GM18520 (cell line): ENCODE results near the gene KPNA1.

Experiments used
- ATAC-seq: cut with Tn5 transposase; IDR thresholded peaks from one replicate; pipeline ENCODE4 v1.9.1; 2021; ENCODE audit not compliant: unreplicated experiment

KPNA1 gene

DNA sequence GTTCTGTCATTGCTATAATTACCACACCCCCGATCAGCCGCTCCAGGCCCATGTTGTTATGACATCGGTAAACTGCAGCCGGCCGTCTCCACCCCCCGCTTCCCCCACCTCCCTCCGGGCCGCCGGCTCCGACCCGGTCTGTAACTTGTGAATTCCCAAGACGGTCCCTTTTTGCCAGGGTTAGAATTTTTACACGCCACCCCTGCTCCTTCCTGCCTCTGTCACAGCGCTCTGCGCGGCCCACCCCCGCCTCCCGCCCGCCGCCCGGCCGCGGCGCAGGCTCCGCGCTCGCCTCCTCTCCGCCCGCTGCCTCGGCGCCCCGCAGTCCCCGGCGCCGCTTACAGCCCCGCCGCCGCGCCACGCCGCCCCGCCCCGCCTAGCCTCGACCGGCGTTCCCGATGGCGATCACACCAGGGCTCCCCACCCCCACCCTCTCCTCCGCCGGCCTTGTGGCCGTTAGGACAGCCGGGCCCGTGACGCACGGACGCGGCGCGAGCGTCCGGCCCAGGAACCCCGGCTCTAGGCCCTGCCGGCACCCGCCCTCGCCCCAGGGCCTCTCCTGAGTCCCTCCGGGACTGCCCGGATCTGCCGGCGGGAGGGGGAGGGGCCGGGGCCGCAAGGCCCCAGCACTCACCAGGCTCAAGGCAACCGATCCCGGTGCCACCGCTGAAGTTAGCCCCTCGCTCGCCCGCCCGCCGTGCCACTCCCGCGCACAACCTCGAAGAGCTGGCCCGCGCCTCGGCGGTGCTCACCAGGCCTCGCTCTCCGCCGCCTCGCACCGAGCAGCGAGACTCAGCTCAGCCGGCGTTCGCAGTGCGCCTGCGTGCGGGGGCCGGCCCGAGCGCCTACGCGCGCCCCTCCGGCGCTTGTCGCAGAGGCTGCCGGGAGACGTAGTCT lies at the start of gene KPNA1:
KPNA1 (minus strand) TSS at position 817 of the 897 bp plus-strand sequence. CDS start 18,374 bp downstream, outside the sequence.
- peak; percentile 87 for ATAC-seq

DNA sequence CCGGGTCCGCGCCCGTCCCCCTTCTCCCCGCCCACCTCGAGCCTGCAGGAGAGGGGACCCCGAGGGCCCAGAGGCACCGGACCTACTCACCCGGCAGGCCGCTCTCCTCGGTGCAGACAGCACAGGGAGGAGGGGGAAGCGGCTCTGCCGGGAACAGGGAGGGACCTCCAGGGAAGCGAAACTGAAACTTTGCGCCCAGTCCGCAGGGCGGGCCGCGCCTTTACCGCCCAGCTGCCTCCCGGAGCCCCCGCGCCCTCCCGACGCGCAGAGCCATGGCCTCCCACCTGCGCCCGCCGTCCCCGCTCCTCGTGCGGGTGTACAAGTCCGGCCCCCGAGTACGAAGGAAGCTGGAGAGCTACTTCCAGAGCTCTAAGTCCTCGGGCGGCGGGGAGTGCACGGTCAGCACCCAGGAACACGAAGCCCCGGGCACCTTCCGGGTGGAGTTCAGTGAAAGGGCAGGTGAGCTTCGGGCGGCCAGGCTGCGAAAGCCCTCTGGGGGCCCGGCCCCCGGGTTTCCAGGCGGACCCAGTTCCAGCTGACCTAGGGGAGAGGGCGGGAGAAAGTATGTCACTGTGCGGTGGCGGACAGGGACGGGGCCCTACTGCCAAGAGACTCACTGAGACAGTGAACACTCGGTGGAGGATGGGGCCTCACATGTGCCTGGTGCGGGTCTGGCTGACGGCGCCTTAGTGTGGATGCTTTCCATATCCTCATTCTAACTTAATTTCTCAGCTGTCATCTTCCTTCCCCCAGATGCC lies 49.6 kb upstream of the KPNA1 start, which contains the start of the genes DTX3L and PARP9:
DTX3L (plus strand) TSS at position 184 of the 758 bp plus-strand sequence; CDS start at position 273, 89 bp downstream.
PARP9 (minus strand) TSS at position 146 of the 758 bp plus-strand sequence. CDS start 4,680 bp downstream, outside the sequence.
- peak; percentile 57 for ATAC-seq

DNA sequence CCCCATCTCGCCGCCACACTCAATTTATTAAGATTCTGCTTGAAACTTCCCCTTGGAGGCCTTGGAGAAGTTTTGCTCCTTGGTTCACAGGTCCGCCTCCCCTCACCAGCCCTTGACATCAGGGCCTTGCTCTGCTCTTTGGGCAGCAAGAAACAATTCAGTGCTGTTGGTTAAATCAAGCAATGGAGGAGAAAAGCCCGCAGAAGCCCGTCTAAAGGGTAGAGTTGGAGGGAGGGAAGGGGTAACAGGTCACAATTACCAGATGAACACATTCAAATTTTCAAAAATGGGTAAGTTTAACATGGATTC lies 48.9 kb upstream of the KPNA1 start:
- ATAC-seq = no peak

DNA sequence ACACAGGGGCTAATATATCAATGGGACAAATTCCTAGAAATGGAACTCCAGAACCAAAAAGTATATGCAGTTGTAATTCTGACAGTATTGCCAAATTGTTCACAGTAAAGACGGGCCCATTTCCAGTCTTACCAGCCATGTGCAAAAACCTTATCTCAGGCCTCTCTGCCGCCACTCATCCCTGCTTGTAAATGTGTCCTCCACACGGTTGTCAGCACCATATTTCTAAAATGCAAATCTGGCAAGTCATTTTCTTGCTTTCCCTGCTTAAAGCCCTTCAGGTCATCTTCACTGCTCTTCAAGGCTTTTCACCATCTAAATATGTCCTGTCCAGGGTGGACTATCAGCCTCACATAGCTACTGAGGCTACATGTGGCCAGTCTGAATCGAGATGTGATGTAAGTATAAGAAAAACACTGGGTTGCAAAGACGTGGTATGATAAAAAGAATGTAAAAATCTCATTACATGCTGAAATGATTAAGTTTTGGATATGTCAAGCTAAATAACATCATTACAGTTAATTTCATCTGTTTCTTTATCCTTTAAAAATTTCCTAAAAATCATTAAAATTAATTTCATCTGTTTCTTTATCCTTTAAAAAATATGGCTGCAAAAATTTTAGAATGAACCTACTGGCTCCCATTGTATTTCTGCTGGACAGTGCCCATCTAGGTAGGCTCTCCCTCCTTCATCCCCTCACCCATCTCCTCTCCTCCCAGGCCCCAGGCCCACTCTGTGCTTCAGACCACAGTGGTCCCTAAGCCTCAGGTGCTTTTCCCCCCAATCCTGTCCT lies 48.4 kb upstream of the KPNA1 start:
- ATAC-seq = no peak

DNA sequence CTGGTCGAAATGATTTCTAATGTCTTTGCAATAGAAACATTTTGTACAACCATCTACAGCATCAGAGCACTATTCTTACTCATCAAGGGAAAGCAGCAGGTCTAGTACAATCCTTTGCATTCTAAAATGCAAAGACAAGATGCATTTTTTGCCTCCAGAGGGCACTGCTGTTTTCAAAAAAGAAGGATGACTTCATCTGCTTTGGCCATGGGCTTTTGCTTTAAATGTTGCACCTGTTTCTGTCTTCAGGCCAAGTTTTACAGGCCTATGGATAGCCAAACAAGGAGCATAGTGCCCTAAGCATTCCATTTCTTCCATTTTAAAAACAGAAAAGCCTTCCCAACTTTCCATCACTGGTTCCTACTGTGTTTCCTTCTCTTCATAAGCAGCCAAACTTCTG lies 45.9 kb upstream of the KPNA1 start:
- ATAC-seq = no peak

DNA sequence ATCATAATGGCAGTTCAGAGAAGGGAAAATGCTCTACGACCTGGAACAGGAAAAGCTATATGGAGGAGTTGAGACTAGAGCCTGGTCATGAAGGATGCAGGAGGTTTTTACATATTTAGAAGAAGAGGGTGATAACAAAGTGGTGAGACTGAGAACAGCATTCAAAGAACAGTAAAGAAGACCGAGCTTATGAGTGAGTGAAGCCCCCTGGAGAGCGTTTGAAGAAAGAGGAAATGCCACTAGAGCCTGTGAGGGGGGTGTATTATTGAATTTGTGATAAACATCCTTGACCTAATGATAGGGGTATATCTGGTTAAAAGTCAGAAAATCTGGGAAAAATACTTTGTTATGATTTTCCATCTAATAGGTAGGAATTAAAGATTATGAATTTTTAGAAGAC lies 45.2 kb upstream of the KPNA1 start:
- ATAC-seq = no peak

DNA sequence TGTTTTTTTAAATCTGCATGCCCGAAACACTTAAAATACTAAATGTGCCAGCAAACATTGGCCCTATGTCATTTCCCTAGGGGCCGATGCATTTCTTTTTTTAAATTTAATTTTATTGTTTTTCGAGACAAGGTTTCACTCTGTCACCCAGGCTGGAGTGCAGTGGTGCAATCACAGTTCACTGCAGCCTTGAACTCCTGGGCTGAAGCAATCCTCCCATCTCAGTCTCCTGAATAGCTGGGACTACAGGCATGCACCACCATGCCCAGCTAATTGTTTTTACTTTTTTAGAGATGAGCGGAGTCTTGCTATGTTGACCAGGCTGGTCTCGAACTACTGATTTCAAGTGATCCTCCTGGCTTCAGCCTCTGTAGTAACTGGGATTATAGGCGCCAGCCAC lies 43.9 kb upstream of the KPNA1 start:
- no peak for ATAC-seq

DNA sequence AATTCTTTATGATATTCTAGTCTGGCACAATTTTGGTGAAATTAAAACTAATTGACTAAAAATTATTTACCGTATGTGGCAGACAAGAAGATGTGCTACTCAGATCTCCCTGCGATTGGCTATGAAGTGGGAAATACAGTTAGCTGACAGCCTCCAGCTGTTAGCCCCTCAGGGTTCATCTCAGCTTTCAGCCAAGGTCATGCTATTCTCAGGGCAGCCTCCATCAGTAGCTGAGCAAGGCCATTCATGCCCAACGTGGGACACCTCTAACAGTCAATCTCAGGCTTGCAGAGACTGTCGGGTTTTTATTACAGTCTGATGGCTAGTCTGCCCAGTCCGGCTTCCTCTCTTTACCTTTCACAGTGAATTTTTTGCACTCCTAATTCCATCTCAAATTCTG lies 42.6 kb upstream of the KPNA1 start:
- ATAC-seq = no peak

DNA sequence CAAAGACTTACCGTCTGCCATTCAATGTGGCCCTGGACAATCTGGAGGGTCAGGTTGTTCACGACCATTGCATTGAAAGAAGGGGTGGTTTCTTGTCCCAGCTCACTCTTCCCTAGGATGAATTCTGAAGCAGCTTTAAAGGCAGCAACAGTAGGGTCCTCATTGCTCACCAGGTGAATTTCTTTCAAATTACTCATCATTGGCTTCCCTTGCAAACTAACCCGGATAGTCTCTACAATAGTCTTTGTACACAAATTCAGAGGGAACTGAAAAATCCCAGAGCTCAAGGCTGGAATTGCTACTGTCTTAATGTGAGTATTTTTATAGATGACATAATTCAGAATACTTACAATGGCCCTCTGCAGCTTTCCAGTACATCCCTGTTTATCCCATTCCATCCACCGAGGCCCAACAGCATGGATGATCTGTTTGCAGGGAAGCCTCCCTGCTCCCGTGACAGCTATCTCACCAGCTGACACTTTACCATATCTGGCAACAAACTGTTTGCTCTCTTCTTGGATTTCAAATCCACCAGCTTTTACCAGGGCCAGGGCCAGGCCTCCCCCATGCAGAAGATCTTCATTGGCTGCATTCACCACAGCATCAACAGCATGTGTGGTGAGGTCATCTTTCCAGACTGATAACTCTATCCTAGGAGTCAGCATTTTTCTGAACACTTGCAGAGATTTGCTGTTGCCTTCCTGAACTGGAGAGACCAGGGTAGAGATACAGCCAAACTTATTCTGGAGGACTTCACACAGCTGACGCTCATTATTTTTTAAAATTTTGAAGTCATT lies 40.7 kb upstream of the KPNA1 start:
- no peak for ATAC-seq

DNA sequence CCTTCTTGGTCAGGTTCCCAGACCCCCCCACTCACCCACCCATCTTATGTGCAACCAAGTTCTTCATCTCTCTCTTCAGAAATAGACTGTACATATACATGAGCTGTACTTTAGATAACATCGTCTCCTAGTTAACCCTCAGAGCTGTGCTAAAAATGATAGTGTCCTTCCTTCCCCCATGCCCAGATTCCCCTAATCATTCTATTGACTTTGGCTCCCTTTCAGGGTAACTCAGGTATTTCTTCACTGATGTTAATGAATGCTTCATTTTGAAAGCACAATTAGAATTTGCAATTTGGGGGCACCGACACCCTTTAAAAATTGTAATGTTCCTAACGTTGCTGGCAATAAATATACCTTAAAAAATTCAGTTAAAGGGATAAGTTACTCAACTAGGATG lies 38.4 kb upstream of the KPNA1 start:
- ATAC-seq = no peak

DNA sequence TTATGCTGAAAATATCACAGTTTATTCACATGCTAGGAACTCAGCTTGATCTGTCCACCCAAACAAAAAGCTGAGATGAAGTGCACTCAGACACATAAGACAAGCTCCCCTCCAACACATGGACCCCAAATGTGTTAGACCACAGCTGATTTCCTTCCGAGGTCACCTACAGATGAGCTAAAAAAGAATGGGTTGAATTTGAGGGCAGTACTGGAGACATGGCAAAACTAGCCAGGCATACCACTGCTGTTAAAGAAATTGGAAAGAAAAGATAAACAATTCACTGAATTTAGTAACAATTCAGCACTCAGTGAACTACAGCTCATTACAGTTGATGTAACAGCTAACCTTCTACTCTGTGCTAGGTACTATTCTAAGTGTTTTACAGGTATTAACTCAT lies 33.9 kb upstream of the KPNA1 start:
- no peak for ATAC-seq

DNA sequence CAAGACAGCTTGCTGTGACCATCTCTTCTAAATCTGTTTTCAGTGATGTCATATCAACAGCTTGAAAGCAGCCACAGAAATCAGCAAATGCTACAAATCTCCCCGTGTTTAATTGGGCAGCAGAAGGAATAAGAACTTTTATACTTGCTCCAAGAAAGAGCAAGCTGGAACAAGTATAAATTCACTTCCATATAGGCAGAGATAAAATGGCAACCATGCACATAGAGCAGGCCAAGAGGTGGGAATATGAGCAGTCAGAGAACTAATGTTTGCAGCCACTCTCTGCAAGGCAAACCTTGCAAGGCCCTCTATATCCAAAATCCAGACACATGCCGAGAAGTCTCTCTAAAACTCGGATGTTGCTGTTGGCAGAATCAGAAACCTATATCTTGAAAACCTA lies 33.3 kb upstream of the KPNA1 start:
- ATAC-seq = no peak

DNA sequence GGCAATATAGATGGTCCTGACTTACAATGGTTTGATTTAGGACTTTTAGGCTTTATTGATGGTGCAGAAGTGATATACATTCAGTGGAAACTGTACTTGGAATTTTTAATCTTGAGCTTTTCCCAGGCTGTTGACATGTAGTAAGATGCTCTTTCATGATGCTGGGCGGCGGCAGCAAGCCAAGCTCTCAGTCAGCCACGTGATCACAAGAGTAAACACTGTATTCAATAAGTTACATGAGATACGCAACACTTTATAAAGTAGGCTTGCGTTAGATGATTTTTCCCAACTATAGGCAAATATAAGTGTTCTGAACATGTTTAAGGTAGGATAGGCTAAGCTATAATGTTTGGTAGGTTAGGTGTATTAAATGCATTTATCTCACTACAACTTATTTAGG lies 31.4 kb upstream of the KPNA1 start:
- ATAC-seq = no peak

DNA sequence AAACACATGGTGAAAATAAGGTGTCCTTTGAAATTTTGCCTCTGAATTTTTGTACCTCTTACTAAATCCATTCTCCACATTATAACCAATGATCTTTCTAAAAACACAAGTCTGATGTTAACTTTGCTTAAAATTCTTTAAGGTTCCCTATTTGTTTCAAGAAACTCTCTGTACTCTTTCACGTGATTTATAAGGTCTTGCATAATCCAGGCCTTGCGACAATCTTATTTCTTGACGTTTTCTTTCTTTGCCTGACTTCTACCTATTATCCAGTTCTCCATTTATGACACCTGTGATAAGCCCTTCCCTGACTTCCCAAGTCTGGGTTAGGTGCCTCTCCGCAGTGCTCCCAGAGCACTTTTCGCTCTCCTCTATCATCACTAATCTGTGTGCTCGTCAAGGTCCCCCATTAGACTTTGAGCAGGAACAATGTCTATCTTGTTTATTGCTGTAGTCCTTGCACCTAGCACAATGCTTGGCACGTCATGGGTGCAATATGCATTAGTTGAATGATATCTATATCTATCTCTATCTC lies 24.3 kb upstream of the KPNA1 start:
- ATAC-seq = no peak

DNA sequence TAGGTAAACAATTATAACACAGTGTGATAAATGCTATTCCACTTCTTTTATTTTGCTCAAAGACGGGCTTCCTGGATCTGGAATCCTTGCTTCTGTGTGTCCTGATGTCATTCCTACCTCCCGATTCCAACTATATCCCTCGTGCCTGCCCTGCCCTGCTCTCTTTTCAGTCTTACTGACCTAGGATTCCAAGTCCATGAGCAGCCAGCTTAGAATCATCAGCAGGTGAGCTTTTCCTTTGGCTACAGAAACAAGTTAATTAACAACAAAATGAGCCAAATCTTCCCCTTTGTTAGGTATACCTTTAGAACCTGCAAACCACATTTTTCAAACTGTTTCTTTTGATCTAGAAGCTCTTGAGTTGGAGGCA lies 21.9 kb upstream of the KPNA1 start:
- no peak for ATAC-seq

DNA sequence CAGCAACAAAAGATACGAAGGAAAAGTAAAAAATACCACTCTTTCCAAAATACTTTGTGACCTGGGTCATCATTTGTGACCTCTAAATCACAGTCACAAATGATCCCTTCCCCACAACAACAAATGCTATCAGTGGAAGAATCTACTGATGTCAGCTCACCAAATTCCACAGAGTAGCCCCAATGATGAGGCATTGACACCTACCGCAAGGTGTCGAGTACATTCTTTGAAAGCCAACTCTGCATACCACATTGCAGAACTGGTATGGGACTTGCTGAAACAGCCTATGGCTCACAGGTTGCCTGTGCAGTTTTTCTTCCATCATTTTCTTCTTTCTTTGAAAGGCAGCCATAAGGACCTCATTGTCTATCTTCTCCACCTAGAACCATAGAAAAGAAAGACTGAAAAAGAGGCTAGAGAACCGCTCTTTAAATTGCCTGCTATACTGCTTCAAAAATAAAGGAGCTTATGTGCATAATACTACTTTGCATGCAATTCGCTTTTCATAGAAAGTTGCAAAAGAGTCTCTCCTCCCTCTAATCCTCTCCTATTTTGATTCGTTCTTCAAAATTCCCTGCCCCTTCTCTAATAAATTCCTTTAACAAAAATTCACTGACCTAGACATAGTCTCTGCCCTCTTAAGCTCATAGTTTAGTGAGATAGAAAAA lies 21.4 kb upstream of the KPNA1 start:
- no peak for ATAC-seq

DNA sequence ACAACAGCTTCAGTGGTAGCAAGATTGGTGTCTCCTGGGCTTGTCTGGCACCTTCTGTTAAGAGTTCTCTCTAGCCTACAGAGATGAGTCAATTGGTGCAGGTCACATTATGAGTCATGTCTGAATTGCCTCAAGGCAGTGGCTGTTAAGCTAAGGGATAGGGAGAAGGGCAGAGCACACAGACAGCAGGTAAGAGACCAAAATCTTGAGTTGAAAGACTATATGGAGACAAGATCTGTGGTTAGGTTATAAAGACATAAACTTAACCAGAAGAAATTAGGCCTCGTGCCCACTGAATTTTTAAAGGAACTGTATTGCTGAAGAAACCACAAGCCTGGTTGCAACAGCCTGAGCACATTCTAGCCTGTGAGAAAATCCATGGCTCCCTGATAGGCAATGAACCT lies 19.2 kb upstream of the KPNA1 start:
- ATAC-seq = peak; percentile 98

DNA sequence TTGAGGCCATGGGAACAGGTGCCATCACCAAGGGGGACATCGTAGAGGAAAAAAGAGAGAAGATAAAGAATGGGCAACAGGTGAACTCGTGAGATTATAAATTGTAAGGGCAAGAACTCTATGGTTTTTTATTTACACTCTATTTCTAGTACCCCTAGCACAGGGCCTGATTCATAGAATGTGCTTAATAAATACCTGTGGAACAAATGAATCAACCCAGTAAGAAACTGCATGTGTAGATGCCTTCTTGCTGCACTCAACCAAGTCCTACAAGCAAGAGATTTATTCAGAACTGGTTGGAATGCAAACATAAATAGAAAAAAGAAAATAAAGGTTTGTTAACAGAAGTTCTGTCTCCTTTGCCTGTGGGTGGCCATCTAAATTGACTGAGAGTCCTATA lies 18.7 kb upstream of the KPNA1 start:
- no peak for ATAC-seq

DNA sequence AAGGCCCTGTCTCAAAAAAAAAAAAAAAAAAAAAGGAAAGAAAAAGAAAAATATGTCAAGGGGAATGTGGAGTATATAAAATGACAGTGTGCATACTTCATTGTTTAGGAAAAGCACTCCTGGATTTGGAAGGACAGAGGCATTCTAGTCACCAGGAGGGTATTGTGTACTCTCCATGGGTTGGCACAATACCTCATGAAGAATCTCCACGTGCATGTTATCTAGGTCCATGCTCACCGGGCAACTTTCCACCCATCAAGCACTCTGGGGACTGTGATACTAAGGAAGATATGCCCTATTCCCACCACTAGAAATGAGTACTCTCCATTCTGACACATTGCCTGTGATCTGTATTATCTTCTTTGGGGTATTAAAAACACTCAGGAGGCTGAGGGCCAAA lies 15.4 kb upstream of the KPNA1 start:
- ATAC-seq = no peak

DNA sequence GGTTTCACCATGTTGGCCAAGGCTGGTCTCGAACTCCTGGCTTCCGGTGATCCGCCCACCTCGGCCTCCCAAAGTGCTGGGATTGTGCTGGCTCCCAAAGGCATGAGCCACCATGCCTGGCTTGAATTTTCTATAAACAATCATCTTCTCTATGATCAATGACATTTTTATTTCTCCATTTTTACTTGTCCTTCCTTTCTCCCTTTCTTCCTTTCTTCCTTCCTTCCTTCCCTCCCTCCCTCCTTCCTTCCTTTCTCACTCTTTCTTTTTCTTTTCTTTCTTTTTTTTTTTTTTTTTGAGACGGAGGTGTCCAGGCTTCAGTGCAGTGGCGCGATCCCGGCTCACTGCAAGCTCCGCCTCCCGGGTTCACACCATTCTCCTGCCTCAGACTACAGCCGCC lies 8.6 kb upstream of the KPNA1 start:
- ATAC-seq = no peak
